Endothelial cell (in vitro differentiated cells): ENCODE data around the gene C16orf89. TPM values are rescaled to one million over a fixed set of nuclear protein-coding genes. Genes with fewer than 3 reads are reported as not detected.

ENCODE experiments used
- DNase-seq: peaks from one replicate; pipeline ENCODE4 v3.0.0; 2021; ENCODE audit warnings: low spot score
- H3K27ac Mint-ChIP-seq: one replicate; pipeline ENCODE4 v1.8.0; 2021; ENCODE audit warnings: mixed read lengths, inconsistent platforms; ENCODE audit not compliant: unreplicated experiment
- H3K27me3 Mint-ChIP-seq: one replicate; pipeline ENCODE4 v1.8.0; 2021; ENCODE audit warnings: mild to moderate bottlenecking, moderate library complexity, mixed read lengths, inconsistent platforms; ENCODE audit not compliant: unreplicated experiment
- H3K36me3 Mint-ChIP-seq: one replicate; pipeline ENCODE4 v1.8.0; 2021; ENCODE audit warnings: mild to moderate bottlenecking, low read depth, mixed read lengths, inconsistent platforms; ENCODE audit not compliant: unreplicated experiment
- H3K4me1 Mint-ChIP-seq: one replicate; pipeline ENCODE4 v1.8.0; 2021; ENCODE audit warnings: mild to moderate bottlenecking, mixed read lengths, inconsistent platforms; ENCODE audit not compliant: unreplicated experiment
- H3K4me3 Mint-ChIP-seq: one replicate; pipeline ENCODE4 v1.8.0; 2021; ENCODE audit warnings: mild to moderate bottlenecking, mixed read lengths, inconsistent platforms; ENCODE audit not compliant: unreplicated experiment
- H3K9me3 Mint-ChIP-seq: one replicate; pipeline ENCODE4 v1.8.0; 2021; ENCODE audit warnings: mixed read lengths, inconsistent platforms; ENCODE audit not compliant: unreplicated experiment
- CTCF ChIP-seq: fragments of 200-600 bp; sonication (generic); IDR thresholded peaks from one replicate; pipeline ENCODE4 v1.5.0; 2021; ENCODE audit warnings: antibody characterized with exemption; ENCODE audit not compliant: unreplicated experiment
- total RNA-seq: library from RNA; stranded (reverse); fragmentation: NEBNext Ultra II Directional; extraction: Animal tissue kit (Norgen Biotek cat#: 25700); gene quantifications from one replicate; pipeline ENCODE4 v1.2.1, GENCODE V29; 2021; ENCODE audit not compliant: unreplicated experiment

The C16orf89 gene
- total RNA-seq, 1 donor from 2014 or later: not detected

- H3K4me3 Mint-ChIP-seq: peak overlapping the region; percentile 96
- H3K4me1 Mint-ChIP-seq: peaks cover 4% of the 10 kb centered on the region
- no peak for DNase-seq
- H3K27me3 Mint-ChIP-seq: peaks cover 3% of the 10 kb centered on the region
- peak overlapping the region; percentile 64 for H3K27ac Mint-ChIP-seq
- no peaks in the 10 kb centered on the region for H3K9me3 Mint-ChIP-seq
- peaks cover 15% of the 10 kb centered on the region for H3K36me3 Mint-ChIP-seq
- TF ChIP-seq CTCF: no peak
Measured at GRCh38 chr16:5071341-5071680, 5.6 kb upstream of the C16orf89 start.

GRCh38 chr16:5070431-5071186 is 4.9 kb upstream of the C16orf89 start:
- no peak for DNase-seq
- H3K36me3 Mint-ChIP-seq: peaks cover 8% of the 10 kb centered on the region
- peak overlapping the region; percentile 64 for H3K27ac Mint-ChIP-seq
- peaks cover 2% of the 10 kb centered on the region for H3K27me3 Mint-ChIP-seq
- peak overlapping the region; percentile 96 for H3K4me3 Mint-ChIP-seq
- no peaks in the 10 kb centered on the region for H3K9me3 Mint-ChIP-seq
- TF ChIP-seq CTCF: no peak
- H3K4me1 Mint-ChIP-seq: peaks cover 4% of the 10 kb centered on the region

DNA sequence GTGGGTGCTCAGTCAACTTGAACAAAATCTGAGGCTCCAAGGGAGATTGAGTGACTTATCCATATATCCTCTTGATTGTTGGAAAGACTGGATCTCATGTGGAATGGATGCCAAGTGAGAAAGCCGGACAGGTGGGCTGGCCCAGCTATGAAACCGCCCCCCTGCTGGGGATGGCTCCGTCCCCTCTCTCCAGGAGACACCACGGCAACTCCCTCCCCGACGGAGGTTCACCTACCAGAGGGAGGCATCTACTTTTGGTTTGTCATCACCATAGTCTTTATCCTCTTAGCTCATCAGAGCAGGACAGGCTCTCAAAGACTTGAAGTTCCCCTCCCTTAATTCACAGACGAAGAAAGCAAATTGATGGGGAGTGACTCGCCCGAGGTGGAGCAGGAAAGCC is 4.1 kb upstream of the C16orf89 start:
- Mint-ChIP-seq H3K27ac (no peak overlapping the region), H3K9me3 (no peaks in the 10 kb centered on the region), H3K36me3 (peaks cover 3% of the 10 kb centered on the region), H3K4me1 (peaks cover 4% of the 10 kb centered on the region), H3K27me3 (peaks cover 2% of the 10 kb centered on the region), H3K4me3 (no peak overlapping the region)
- DNase-seq: no peak
- no peak for TF ChIP-seq CTCF

DNA sequence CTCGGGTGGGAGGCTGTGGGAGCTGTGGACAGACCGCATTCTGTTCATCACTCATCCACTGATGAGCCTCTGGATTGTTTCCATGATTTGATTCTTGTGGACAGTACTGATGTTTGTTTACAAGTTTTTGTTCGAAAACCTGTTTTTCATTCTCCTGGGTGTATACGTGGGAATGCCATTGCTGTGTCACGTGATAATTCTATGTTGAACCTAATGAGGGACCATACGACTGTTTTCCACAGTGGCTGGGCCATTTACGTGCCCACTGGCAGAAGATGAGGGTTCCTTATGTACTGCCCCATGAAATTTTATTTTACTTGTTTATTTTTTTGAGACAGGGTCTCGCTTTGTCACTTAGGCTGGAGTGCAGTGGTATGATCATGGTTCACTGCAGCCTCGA is 3.3 kb upstream of the C16orf89 start:
- H3K4me3 Mint-ChIP-seq: no peak overlapping the region
- peaks cover 3% of the 10 kb centered on the region for H3K27me3 Mint-ChIP-seq
- H3K4me1 Mint-ChIP-seq: peaks cover 4% of the 10 kb centered on the region
- peaks cover 3% of the 10 kb centered on the region for H3K36me3 Mint-ChIP-seq
- H3K9me3 Mint-ChIP-seq: no peaks in the 10 kb centered on the region
- no peak for TF ChIP-seq CTCF
- no peak for DNase-seq
- no peak overlapping the region for H3K27ac Mint-ChIP-seq

DNA sequence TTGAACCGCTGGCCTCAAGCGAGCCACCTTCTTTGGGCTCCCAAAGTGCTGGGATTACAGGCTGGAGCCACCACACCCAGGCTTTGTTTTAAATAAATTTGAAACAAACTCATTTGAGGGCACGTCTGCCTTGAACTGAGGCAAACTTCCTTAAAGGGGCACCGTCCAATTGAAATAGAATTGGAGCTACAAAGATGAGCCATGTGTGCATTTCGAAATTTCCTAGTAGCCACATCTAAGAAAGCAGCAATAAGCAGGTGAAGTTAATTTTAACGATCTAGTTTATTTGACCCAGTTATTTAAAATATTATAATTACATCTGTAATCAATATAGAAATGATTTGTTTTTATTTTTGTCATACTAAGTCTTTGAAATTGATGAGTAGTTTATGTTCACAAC is 755 bp upstream of the C16orf89 start:
- no peak for TF ChIP-seq CTCF

More for the DNA sequence above, 755 bp upstream of the C16orf89 start:
- Mint-ChIP-seq H3K9me3 (no peaks in the 10 kb centered on the region), H3K27me3 (peaks cover 3% of the 10 kb centered on the region), H3K36me3 (no peaks in the 10 kb centered on the region), H3K27ac (no peak overlapping the region), H3K4me3 (no peak overlapping the region), H3K4me1 (no peaks in the 10 kb centered on the region)
- DNase-seq: no peak
